Measurements from ENCODE around the gene PCED1B. TPM values are rescaled to one million over a fixed set of nuclear protein-coding genes. Genes with fewer than 3 reads are reported as not detected.
"Not testable (repeated sequence)": the region's sequence is repeated elsewhere in the genome, so short reads cannot be mapped to it uniquely, and the experiment has no call there.

The PCED1B gene
- total RNA-seq, 1 experiment from 2014 or later = 6.6 TPM

GRCh38 chr12:47216150-47216677, 136.8 kb downstream of the PCED1B start:
- Mint-ChIP-seq H3K4me3 (no peak overlapping the region), H3K4me1 (peaks cover 38% of the 10 kb centered on the region), H3K36me3 (no peaks in the 10 kb centered on the region), H3K9me3 (no peaks in the 10 kb centered on the region), H3K27ac (no peak overlapping the region; the same call in none of the 2 replicates), H3K27me3 (ENCODE audit: low read depth) (no peaks in the 10 kb centered on the region)
- CTCF ChIA-PET = no interaction called here
- TF ChIP-seq ZNF671 (CRISPR knock-in tag; IDR thresholded peaks at IDR 0.05) (no peak), ZNF232 (CRISPR knock-in tag; IDR thresholded peaks at IDR 0.05) (no peak), FOXP1 (CRISPR knock-in tag; IDR thresholded peaks at IDR 0.05; ENCODE audit: borderline replicate concordance) (no peak), KAT7 (CRISPR knock-in tag; IDR thresholded peaks at IDR 0.05; ENCODE audit: borderline replicate concordance) (no peak), PREB (CRISPR knock-in tag; IDR thresholded peaks at IDR 0.05; ENCODE audit: borderline replicate concordance) (no peak), NFATC4 (CRISPR knock-in tag; IDR thresholded peaks at IDR 0.05) (no peak), E2F5 (CRISPR knock-in tag; IDR thresholded peaks at IDR 0.05) (no peak), ARID4B (CRISPR knock-in tag; IDR thresholded peaks at IDR 0.05; ENCODE audit: borderline replicate concordance) (no peak), ESRRA (CRISPR knock-in tag; IDR thresholded peaks at IDR 0.05; ENCODE audit: borderline replicate concordance) (no peak), ZNF423 (CRISPR knock-in tag; IDR thresholded peaks at IDR 0.05) (no peak), SP1 (CRISPR knock-in tag; conservative IDR thresholded peaks at IDR 0.05) (no peak), FOXP4 (CRISPR knock-in tag; IDR thresholded peaks at IDR 0.05) (no peak), FOXK1 (CRISPR knock-in tag; IDR thresholded peaks at IDR 0.05) (no peak), ERG (CRISPR knock-in tag; IDR thresholded peaks at IDR 0.05) (no peak), GTF2I (CRISPR knock-in tag; conservative IDR thresholded peaks at IDR 0.05) (no peak), RELA (CRISPR knock-in tag; IDR thresholded peaks at IDR 0.05; ENCODE audit: borderline replicate concordance) (no peak), ZNF532 (CRISPR knock-in tag; IDR thresholded peaks at IDR 0.05; ENCODE audit: borderline replicate concordance) (no peak), HMGA2 (CRISPR knock-in tag; IDR thresholded peaks at IDR 0.05) (no peak), EMX1 (CRISPR knock-in tag; IDR thresholded peaks at IDR 0.05) (no peak)
- POLR2A ChIA-PET = no interaction called here
- ATAC-seq (no peak), DNase-seq (ENCODE audit: low spot score) (no peak)

GRCh38 chr12:47217595-47217869, 138.1 kb downstream of the PCED1B start:
- H3K4me3 Mint-ChIP-seq; ATAC-seq; DNase-seq (ENCODE audit: low spot score); H3K36me3 Mint-ChIP-seq; H3K27ac Mint-ChIP-seq; POLR2A ChIA-PET; H3K9me3 Mint-ChIP-seq; H3K27me3 Mint-ChIP-seq (ENCODE audit: low read depth); CTCF ChIA-PET: not testable (repeated sequence)
- H3K4me1 Mint-ChIP-seq = peaks cover 41% of the 10 kb centered on the region

Measured in WTC11 (cell line).